Measurements from ENCODE around the gene LPIN1. TPM values are rescaled to one million over a fixed set of nuclear protein-coding genes. Genes with fewer than 3 reads are reported as not detected.

The LPIN1 gene
- total and polyA plus RNA-seq, 2 of the 13 experiments (the other 11 are each of a cell fraction or from before 2014, with no cell fraction given) = 9.7 to 19.4 TPM

GRCh38 chr2:11698009-11698922 is 48.2 kb upstream of the LPIN1 start:
- ATAC-seq (peak; percentile 78), DNase-seq (ENCODE audit: low spot score) (peak; percentile 92), FAIRE-seq (peak; percentile 68)
- Histone ChIP-seq H3K4me1 (ENCODE audit: insufficient read depth, low read length) (peaks cover 50% of the 10 kb centered on the region), H3K36me3 (replicated peaks in 1 of 2; ENCODE audit: control insufficient read depth in 1 of 2, insufficient read depth in 2 of 2, low read length in 2 of 2) (no peaks in the 10 kb centered on the region), H3K9me3 (ENCODE audit: low read length) (no peaks in the 10 kb centered on the region), H3K9ac (ENCODE audit: insufficient read depth, low read depth, low read length) (no peak overlapping the region), H3K27ac (ENCODE audit: extremely low read length, insufficient read depth, low read length) (no peak overlapping the region), H3K4me3 (replicated peaks in 1 of 3; ENCODE audit: insufficient read depth in 1 of 3, low read depth in 2 of 3, low read length in 3 of 3) (peak overlapping the region; percentile 9 to 45 (median 14); a peak in 5 of 6 replicates), H3K27me3 (ENCODE audit: control insufficient read depth in 1 of 2, insufficient read depth in 2 of 2, low read length in 2 of 2) (peaks cover 5 to 11% of the 10 kb centered on the region in 2 experiments; a peak in 3 of 5 replicates), H2AFZ (ENCODE audit: low read length) (peak overlapping the region; percentile 95), H3K4me2 (ENCODE audit: low read depth, low read length) (peak overlapping the region; percentile 81), H4K20me1 (ENCODE audit: insufficient read depth, low read length) (no peaks in the 10 kb centered on the region), H3K79me2 (ENCODE audit: insufficient read depth, low read length) (no peaks in the 10 kb centered on the region)
- in situ Hi-C loops (cut with HindIII; ENCODE audit: extremely low pct_ligation_motif_present, low pct_unique_long_range_greater_than_20kb) = no loop called here
- BruUV-seq (replicated peaks) = no TSS peak
- whole genome bisulfite sequencing (ENCODE audit: low lambda C conversion rate) = 34% methylated on average over 24 of the region's 24 CpGs
- ChIA-PET POLR2A (interaction anchor here (1.2 to 2.8 kb wide), 4 partner anchors 18 to 48 kb away, joined by 3 to 16 read pairs (median 9); partner anchors contain the start of gene LPIN1), CTCF (ENCODE audit: low intra/inter-chr PET ratio, low total read pairs) (no interaction called here)
- intact Hi-C loops (cut with micrococcal nuclease; ENCODE audit: unreplicated experiment) = no loop called here
- no peak; the same call in 1 of the 2 replicates for TF ChIP-seq SIN3A (IDR thresholded peaks at IDR 0.05; ENCODE audit: borderline replicate concordance, low read depth, low read length)
- TF ChIP-seq ZNF484 (CRISPR knock-in tag; IDR thresholded peaks at IDR 0.05; ENCODE audit: borderline replicate concordance, low read depth) = no peak
- no peak for TF ChIP-seq UBTF (CRISPR knock-in tag; IDR thresholded peaks at IDR 0.05)
- TF ChIP-seq MXD4 (CRISPR knock-in tag; IDR thresholded peaks at IDR 0.05) = peak; percentile 49
- no peak for TF ChIP-seq TOE1 (CRISPR knock-in tag; IDR thresholded peaks at IDR 0.05)
- no peak for TF ChIP-seq ZNF234 (CRISPR knock-in tag; conservative IDR thresholded peaks at IDR 0.05)
- no peak for TF ChIP-seq ZBTB1 (CRISPR knock-in tag; IDR thresholded peaks at IDR 0.05; ENCODE audit: borderline replicate concordance)
- TF ChIP-seq SIX1 (CRISPR knock-in tag; IDR thresholded peaks at IDR 0.05; ENCODE audit: borderline replicate concordance) = no peak
- TF ChIP-seq MED13 (CRISPR knock-in tag; IDR thresholded peaks at IDR 0.05) = 0 out of 2 replicates have a peak, but pooled peaks have one; percentile 37
- no peak for TF ChIP-seq TRIM22 (IDR thresholded peaks at IDR 0.05)
- no peak for TF ChIP-seq ZNF512B (CRISPR knock-in tag; IDR thresholded peaks at IDR 0.05; ENCODE audit: borderline replicate concordance)
- no peak for TF ChIP-seq CCAR2 (optimal IDR thresholded peaks at IDR 0.05; ENCODE audit: low read depth, low read length)
- peak; percentile 58; the same call in 1 of the 2 replicates for TF ChIP-seq ZNF788 (CRISPR knock-in tag; IDR thresholded peaks at IDR 0.05; ENCODE audit: borderline replicate concordance)
- TF ChIP-seq ZBTB37 (CRISPR knock-in tag; IDR thresholded peaks at IDR 0.05) = no peak
- TF ChIP-seq ZNF468 (CRISPR knock-in tag; IDR thresholded peaks at IDR 0.05) = no peak
